Sciatic nerve (tissue), 2 donors: ENCODE data around the gene DRGX. TPM values are rescaled to one million over a fixed set of nuclear protein-coding genes. Genes with fewer than 3 reads are reported as not detected.
A peak's percentile ranks its signal among the peaks of the same experiment; 100 is the strongest.

Experiments used
- ATAC-seq: fragments of 200-7000 bp; cut with Tn5 transposase; one replicate; pipeline ENCODE4 v1.9.1; 2020; ENCODE audit warnings: mild to moderate bottlenecking, moderate library complexity
- DNase-seq: peaks from one replicate; pipeline ENCODE4 v3.0.0-alpha.2; 2020; ENCODE audit warnings: low spot score
- intact Hi-C: fragments of 100-400 bp; cut with DNase I; formaldehyde crosslinking; loops from one replicate; pipeline ENCODE4 v1.14.2; 2022
- total RNA-seq: library from RNA; stranded (reverse); fragmentation: NEBNext Ultra II Directional; extraction: Animal tissue kit (Norgen Biotek cat#: 25700); gene quantifications from one replicate; pipeline ENCODE4 v1.2.1, GENCODE V29; 2021
- donor health status: DM: no; HTN: no; CAD: no.
- donor health status: DM: no; HTN: no; CAD: no.

Gene DRGX
- total RNA-seq, 1 donor from 2014 or later: not detected

GRCh38 chr10:49409755-49410154 lies 13.9 kb upstream of the DRGX start:
- DNase-seq: no peak
- ATAC-seq: no peak
- intact Hi-C loops: no loop called here

DNA sequence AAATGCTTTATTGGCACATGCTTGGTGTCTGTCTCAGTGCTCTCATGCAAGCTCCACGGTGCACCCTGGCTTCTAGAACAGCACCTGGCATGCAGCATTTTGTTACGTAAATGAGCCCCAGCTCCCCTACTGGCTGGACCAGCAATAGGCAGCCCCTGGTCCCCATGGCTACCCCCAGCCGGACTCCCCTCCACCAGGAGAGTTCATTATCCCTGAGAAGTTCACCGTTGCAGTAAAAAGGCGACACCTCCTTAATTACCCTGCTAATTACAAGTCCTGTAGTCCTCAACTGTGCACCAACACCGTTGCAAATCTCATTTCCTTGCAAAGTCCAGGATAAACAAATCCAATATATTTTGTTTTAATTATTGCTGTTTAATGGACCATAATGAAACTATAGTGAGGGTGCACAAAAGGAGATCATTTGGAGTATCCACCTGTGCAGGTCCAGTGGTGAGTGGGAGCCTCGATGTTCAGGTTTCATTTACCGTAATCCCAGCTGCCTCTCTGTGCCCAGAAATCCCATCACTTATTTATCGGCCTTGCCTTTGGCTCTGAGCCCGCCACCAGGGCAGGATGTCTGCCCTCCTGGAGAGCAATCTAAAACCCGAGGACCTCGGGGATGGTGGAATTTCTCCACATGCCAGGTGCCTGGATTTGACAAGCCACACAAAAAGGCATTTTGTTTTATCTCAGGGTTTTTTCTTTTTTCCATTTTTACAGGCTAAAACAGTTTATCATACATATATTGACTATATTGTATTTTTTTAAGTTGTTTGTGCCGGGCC lies 12.8 kb upstream of the DRGX start:
- no peak for ATAC-seq
- DNase-seq: no peak
- intact Hi-C loops: no loop called here

GRCh38 chr10:49407552-49408137 lies 11.8 kb upstream of the DRGX start:
- intact Hi-C loops: no loop called here
- ATAC-seq: peak; percentile 85
- peak; percentile 88 for DNase-seq

- intact Hi-C loops: no loop called here
- no peak for ATAC-seq
- DNase-seq: no peak
Observed at GRCh38 chr10:49407151-49407550, 11.3 kb upstream of the DRGX start.

DNA sequence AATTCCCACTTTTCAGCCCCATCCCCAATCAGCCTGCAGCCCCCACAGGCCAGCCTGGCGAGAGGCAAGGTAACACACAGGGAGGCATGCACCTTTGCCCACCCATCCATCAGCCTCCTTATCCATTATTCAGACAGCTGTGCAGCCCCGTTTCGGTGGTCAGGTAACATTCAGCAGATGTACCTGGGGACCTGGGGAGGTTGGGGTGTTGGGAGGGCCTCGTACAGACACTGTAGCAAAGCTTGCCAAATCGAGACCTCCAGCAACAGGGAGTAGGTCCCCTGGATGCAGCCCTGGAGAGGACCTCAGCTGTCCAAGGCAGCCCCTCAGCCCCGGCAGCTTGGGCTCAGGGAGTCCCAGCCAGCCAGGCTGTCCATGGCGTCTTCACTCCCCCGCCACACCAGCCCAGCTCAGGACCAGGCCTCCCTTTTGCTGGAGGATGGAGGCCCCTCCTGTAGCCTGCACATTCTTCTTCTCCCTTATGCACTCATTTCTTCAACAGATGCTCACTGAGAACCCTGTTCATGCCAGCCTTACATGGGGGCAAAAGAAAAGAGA lies 8.5 kb upstream of the DRGX start:
- ATAC-seq (no peak), DNase-seq (no peak)
- intact Hi-C loops: no loop called here

DNA sequence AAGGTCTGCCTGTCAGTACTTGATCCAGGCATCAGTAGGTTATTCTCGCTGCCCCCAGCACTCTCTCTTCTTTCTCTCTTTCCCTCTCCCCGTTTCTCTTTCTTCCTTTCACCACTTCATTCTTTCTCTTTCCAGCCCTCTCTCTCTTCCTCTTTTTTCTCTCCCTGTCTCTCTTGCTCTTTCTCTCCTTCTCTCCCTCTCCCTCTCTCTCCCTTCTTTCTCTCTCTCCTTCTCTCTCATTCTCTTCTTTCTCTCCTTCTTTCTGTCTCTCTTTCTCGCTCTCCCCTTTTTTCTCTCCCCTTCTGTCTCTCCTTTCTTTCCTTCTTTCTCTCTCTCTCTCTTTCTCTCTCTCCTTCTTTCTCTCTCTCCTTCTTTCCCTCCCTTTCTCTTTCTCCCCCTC lies 7.5 kb upstream of the DRGX start:
- ATAC-seq (no peak), DNase-seq (no peak)
- intact Hi-C loops: no loop called here

DNA sequence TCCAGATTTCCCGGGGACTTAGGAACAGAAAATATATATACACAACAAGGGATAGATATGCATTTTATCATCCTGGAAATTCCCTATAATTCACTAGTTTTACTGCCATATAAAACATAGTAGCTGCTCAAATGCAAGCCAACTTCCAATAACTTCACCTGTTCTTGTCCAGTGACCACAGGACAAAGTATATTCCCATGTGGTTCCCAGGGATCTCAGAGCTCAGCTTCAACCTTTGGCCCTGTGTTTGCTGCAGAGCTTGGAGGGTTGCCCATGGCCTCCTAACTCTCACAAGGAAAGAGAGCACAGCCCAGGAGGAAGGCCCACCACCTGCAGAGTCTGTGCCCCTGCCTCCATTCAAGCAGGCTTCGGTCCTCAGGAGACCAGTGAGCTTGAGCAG lies 4.5 kb upstream of the DRGX start:
- ATAC-seq: no peak
- DNase-seq: no peak
- intact Hi-C loops: no loop called here

GRCh38 chr10:49398986-49399385 lies 3.1 kb upstream of the DRGX start:
- intact Hi-C loops: no loop called here
- DNase-seq (no peak), ATAC-seq (no peak)

DNA sequence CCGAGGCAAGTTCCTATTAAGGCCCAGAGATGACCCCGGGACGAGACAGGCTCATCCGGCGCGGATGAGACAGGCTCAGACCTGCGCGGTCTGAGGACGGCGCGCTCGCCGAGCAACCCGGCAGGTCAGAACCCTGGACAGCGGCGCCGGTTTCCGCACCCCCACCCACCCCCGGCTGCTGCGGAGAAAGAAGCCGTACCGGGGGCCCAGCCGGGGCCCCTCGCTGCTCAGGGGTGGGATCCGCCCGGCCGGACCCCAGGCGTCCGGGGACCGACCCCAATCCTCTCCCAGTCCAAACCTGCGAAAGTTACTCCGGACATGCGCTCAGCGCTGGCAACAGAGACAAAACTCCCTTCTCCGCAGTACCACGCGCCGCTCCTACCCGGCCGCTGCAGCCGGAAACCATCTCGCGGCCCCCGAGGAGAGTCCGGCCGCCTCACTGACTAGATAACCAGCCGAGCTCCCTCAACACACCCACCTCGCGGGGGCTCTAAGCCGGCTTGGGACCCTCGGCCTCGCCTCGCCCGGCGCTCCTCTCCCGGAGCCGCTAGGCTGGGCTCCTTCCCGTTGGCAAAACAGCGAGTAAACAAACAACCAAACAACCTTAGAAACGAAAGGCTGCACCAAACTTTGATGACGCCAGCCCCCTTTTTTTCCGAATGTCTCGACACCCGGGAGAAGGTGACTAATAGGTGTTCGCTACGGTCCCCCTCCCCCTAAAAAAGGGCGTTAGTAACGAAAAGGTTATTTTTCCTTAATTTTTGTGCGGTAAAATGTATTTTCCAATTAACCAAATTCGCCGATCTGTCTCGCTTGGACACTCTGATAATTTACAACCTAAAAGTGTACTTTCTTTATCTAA lies 2.3 kb upstream of the DRGX start:
- DNase-seq: peak; percentile 70
- intact Hi-C loops: no loop called here
- ATAC-seq: peak; percentile 84

DNA sequence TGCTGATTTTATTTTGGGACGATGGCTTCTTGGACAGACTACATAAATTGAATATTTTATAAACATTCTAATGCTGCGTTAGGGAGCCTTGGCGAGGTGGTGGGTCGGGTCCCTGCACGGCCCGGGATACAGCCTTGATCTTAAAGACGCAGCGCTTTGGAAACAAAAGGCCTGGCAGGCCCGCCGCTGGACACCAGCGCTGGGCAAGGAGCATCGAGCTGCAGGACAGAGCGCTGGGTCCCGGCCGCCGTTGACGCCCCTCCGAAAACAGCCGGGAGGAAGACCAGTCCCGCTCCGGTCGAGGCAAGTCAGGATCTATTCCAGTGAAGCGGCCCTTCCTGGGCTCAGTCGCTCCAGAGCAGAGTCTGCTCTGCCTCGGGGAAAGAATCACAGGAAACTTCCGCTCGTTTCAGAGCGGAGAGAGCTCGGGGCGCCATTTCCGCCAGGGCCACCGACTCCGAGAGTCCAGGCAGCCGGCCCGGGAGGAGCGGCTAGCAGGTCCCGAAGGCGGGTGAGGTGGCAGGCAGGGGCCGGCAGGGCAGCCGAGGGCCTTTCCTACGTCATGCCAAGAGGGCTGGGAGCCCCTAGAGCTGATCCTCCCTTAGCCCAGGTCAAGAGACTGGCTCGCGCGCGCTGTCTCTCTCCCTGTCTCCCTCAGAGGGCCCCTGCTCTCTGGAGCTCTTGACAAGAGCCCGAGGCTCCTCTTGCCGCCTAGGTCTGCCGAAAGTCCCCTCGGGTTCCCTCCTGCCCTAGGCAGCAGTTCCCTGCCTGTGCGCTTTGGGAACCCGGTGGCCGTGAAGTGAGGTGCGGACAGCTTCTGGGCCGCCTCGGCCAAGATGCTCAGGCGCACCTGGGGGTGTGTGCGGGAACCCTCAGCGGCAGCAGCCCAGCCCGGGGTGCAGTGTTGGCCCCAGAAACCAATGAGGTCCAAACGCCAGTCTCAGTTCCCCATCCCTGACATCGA lies 1.4 kb upstream of the DRGX start:
- intact Hi-C loops: no loop called here
- ATAC-seq (peak; percentile 39), DNase-seq (no peak)

- intact Hi-C loops: no loop called here
- DNase-seq (no peak), ATAC-seq (no peak)
Observed at GRCh38 chr10:49396666-49396999, 744 bp upstream of the DRGX start.

DNA sequence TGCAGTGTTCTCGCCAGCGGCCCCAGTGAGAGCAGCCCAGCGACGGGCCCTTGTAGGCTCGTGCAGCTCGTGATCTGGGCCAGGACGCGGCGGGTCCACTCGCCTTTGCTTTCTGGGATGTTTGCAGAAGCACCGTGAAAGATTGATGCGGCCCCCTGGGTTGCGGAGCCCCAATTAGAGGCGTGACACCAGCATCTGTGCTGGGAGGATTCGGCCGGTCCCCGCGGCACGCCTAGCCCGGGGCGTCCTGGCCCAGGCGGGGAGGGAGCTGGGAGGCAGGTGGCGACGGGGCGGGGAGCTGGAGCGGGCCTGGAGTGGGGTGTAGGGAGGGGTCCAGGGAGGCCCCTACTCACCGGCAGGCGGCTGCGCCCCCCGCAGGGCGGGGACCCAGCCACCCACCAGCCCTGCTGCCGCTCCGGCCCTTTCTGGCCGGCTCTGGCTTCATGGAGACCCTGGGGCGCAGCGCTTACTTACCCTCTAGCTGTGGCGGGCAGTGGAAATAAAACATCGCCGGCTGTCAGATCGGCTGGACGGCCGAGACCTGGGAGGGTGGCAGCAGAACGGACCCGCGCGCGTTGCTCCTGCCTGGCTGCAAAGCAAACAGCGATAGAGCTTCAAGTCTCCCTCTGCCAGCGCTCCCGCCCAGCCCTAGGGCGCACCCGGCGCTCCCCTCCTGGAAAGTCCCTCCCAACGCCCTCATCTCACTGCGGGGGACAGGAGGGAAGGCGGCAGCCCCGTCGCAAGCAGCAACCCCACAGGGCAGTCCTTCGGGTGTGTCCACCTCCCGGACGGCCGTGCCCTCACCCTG lies 752 bp downstream of the DRGX start:
- DNase-seq: no peak
- intact Hi-C loops: no loop called here
- no peak for ATAC-seq

- no peak for DNase-seq
- intact Hi-C loops: no loop called here
- no peak for ATAC-seq
Observed at GRCh38 chr10:49393757-49394156, 2.1 kb downstream of the DRGX start.

- ATAC-seq: no peak
- intact Hi-C loops: no loop called here
Observed at GRCh38 chr10:49393301-49393700, 2.6 kb downstream of the DRGX start.

DNA sequence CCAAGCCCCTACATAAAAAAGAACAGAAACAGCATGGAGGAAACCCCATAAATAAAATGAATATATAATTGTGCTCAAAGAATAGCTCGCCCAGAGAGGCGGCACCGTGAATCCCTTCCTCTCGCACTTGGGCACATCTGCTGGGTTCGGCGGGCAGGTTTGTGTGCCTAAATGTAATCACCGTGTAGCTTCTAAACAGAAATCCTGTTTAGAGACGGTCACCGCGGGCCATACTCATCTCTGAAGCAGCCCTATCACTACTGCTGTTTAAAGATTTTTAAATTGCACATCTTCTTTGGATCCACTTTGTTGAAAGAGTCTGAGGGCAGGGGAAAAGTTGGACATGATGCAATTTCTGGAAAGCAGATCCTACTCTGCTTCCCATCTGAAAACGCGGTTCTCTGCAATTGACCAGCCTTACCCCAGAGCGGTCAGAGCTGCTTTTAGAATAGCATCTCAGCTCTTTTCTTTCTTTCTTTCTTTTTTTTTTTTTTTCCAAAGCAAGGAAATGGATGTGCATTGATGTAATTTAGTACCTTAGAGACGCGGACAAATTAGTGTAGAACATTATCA lies 6.4 kb downstream of the DRGX start:
- intact Hi-C loops: no loop called here
- DNase-seq (no peak), ATAC-seq (no peak)

More at GRCh38 chr10:49393301-49393700, 2.6 kb downstream of the DRGX start:
- DNase-seq: no peak

- DNase-seq (no peak), ATAC-seq (no peak)
- intact Hi-C loops: no loop called here
Observed at GRCh38 chr10:49388161-49388560, 7.7 kb downstream of the DRGX start.

DNA sequence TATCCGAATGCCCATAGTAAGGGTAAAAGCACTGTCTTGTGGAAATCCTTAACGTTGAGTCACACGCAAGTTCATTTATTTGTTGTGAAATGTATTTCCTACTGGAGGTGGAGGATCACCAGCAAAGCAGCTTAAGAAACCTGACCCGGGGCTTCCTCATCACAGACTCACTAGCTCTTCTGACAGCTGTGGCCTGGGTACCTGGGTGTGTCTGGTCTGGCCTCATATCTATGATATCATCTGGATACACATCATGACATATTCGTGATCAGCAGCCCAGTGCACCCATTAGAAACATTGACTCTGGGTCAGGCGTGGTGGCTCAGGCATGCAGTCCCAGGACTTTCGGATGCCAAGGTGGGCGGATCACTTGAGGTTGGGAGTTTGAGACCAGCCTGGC lies 8.8 kb downstream of the DRGX start:
- intact Hi-C loops: no loop called here
- ATAC-seq (no peak), DNase-seq (no peak)
